Astrocyte (in vitro differentiated cells and primary cell): ENCODE measurements around the gene GADD45GIP1. TPM values are rescaled to one million over a fixed set of nuclear protein-coding genes. Genes with fewer than 3 reads are reported as not detected.
A peak's percentile ranks its signal among the peaks of the same experiment; 100 is the strongest.

Experiments
- DNase-seq: peaks from one replicate; pipeline ENCODE4 v3.0.0-alpha.2; 2010; ENCODE audit warnings: low read depth
- FAIRE-seq: peaks from 2 replicates; lab custom pipeline; 2011; peaks lifted over from hg19 to GRCh38; lab: Jason Lieb, UNC
- H2AFZ ChIP-seq: 2 replicates; pipeline ENCODE4 v1.6.0; 2012; ENCODE audit warnings: low read depth, low read length, inconsistent platforms
- H3K27ac ChIP-seq: 2 replicates; pipeline ENCODE4 v1.5.1; 2011; ENCODE audit warnings: low read depth, low read length, inconsistent platforms
- H3K27me3 ChIP-seq: 2 replicates; pipeline ENCODE4 v1.6.0; 2011; ENCODE audit warnings: low read length, inconsistent platforms; ENCODE audit not compliant: insufficient read depth
- H3K36me3 ChIP-seq: 2 replicates; pipeline ENCODE4 v1.5.1; 2011; ENCODE audit warnings: low read length, inconsistent platforms; ENCODE audit not compliant: insufficient read depth
- H3K4me1 ChIP-seq: 2 replicates; pipeline ENCODE4 v1.5.1; 2011; ENCODE audit warnings: low read length, inconsistent platforms; ENCODE audit not compliant: insufficient read depth
- H3K4me2 ChIP-seq: 2 replicates; pipeline ENCODE4 v1.6.0; 2012; ENCODE audit warnings: low read length, inconsistent platforms
- H3K4me3 ChIP-seq: 2 replicates; pipeline ENCODE4 v1.5.1; 2011; ENCODE audit warnings: low read depth, mild to moderate bottlenecking, low read length, inconsistent platforms; ENCODE audit not compliant: insufficient read depth
- H3K79me2 ChIP-seq: 2 replicates; pipeline ENCODE4 v1.6.0; 2012; ENCODE audit warnings: mild to moderate bottlenecking, low read length, inconsistent platforms; ENCODE audit not compliant: insufficient read depth
- H3K9ac ChIP-seq: 2 replicates; pipeline ENCODE4 v1.6.0; 2012; ENCODE audit warnings: mild to moderate bottlenecking, low read length, inconsistent platforms
- H3K9me3 ChIP-seq: 2 replicates; pipeline ENCODE4 v1.5.1; 2012; ENCODE audit warnings: low read depth, mild to moderate bottlenecking, low read length, inconsistent platforms; ENCODE audit not compliant: insufficient read depth
- H4K20me1 ChIP-seq: 2 replicates; pipeline ENCODE4 v1.6.0; 2012; ENCODE audit warnings: low read length, inconsistent platforms; ENCODE audit not compliant: insufficient read depth
- H3K27ac Mint-ChIP-seq: one replicate; pipeline ENCODE4 v1.8.0; 2021; ENCODE audit warnings: mild to moderate bottlenecking, mixed read lengths; ENCODE audit not compliant: unreplicated experiment
- H3K27me3 Mint-ChIP-seq: one replicate; pipeline ENCODE4 v1.8.0; 2021; ENCODE audit warnings: low read depth, mixed read lengths; ENCODE audit not compliant: unreplicated experiment
- H3K36me3 Mint-ChIP-seq: one replicate; pipeline ENCODE4 v1.8.0; 2021; ENCODE audit warnings: low read depth, mixed read lengths; ENCODE audit not compliant: unreplicated experiment
- H3K4me1 Mint-ChIP-seq: one replicate; pipeline ENCODE4 v1.8.0; 2021; ENCODE audit warnings: low read depth, mixed read lengths; ENCODE audit not compliant: unreplicated experiment
- H3K4me3 Mint-ChIP-seq: one replicate; pipeline ENCODE4 v1.8.0; 2021; ENCODE audit warnings: mild to moderate bottlenecking, moderate library complexity, mixed read lengths; ENCODE audit not compliant: unreplicated experiment
- H3K9me3 Mint-ChIP-seq: one replicate; pipeline ENCODE4 v1.8.0; 2021; ENCODE audit warnings: mild to moderate bottlenecking, mixed read lengths; ENCODE audit not compliant: unreplicated experiment
- CTCF ChIP-seq: IDR thresholded peaks from 2 replicates; pipeline ENCODE4 v1.5.1; 2011; ENCODE audit warnings: low read depth, mild to moderate bottlenecking, inconsistent platforms, low read length, moderate library complexity; ENCODE audit not compliant: insufficient read depth
- EZH2 ChIP-seq: IDR thresholded peaks from 2 replicates; pipeline ENCODE4 v1.6.1; 2012; ENCODE audit warnings: mild to moderate bottlenecking, low read length, inconsistent platforms; ENCODE audit not compliant: insufficient read depth
- total RNA-seq: library from RNA; stranded (reverse); gene quantifications from 2 replicates; pipeline ENCODE4 v1.2.1, GENCODE V29; 2021

GADD45GIP1 gene
- total RNA-seq, 1 donor from 2014 or later: 35.5 TPM

- no peaks in the 10 kb centered on the region for H3K9me3 ChIP-seq
- FAIRE-seq (no peak), DNase-seq (no peak)
- H3K4me1 Mint-ChIP-seq: peaks cover 7% of the 10 kb centered on the region
- no peak overlapping the region for H2AFZ ChIP-seq
- H3K9ac ChIP-seq: no peak overlapping the region
- H3K27me3 Mint-ChIP-seq: no peaks in the 10 kb centered on the region
- peaks cover 30% of the 10 kb centered on the region for H3K36me3 ChIP-seq
- peak overlapping the region; percentile 54 for H3K4me3 Mint-ChIP-seq
- H3K4me2 ChIP-seq: no peak overlapping the region
- H3K27ac Mint-ChIP-seq: no peak overlapping the region
- H3K4me1 ChIP-seq: peaks cover 31% of the 10 kb centered on the region
- peaks cover 53% of the 10 kb centered on the region for H3K79me2 ChIP-seq
- no peak overlapping the region for H3K27ac ChIP-seq
- peaks cover 12% of the 10 kb centered on the region for H3K36me3 Mint-ChIP-seq
- H3K4me3 ChIP-seq: no peak overlapping the region
- no peak for TF ChIP-seq EZH2
- H3K27me3 ChIP-seq: no peaks in the 10 kb centered on the region
- no peaks in the 10 kb centered on the region for H3K9me3 Mint-ChIP-seq
- peaks cover 34% of the 10 kb centered on the region for H4K20me1 ChIP-seq
These were observed 8.2 kb downstream of the GADD45GIP1 start for GRCh38 chr19:12948612-12949362.

- Mint-ChIP-seq H3K27ac (no peak overlapping the region), H3K4me1 (peaks cover 15% of the 10 kb centered on the region), H3K9me3 (no peaks in the 10 kb centered on the region), H3K4me3 (peak overlapping the region; percentile 64), H3K27me3 (no peaks in the 10 kb centered on the region), H3K36me3 (peaks cover 12% of the 10 kb centered on the region)
- H3K36me3 ChIP-seq: peaks cover 37% of the 10 kb centered on the region
- FAIRE-seq: no peak
- H3K4me1 ChIP-seq: peaks cover 28% of the 10 kb centered on the region
- no peak for TF ChIP-seq EZH2
- no peak for TF ChIP-seq CTCF
- H3K27me3 ChIP-seq: no peaks in the 10 kb centered on the region
- DNase-seq: no peak
- H3K9ac ChIP-seq: peak overlapping the region; percentile 10
- peaks cover 42% of the 10 kb centered on the region for H4K20me1 ChIP-seq
- H2AFZ ChIP-seq: no peak overlapping the region
- H3K4me2 ChIP-seq: peak overlapping the region; percentile 34
- H3K4me3 ChIP-seq: no peak overlapping the region
- no peaks in the 10 kb centered on the region for H3K9me3 ChIP-seq
- H3K79me2 ChIP-seq: peaks cover 53% of the 10 kb centered on the region
- peak overlapping the region; percentile 14 for H3K27ac ChIP-seq
These were observed 9.1 kb downstream of the GADD45GIP1 start for GRCh38 chr19:12947702-12948611.

GRCh38 chr19:12946731-12947496, 10.1 kb downstream of the GADD45GIP1 start:
- Histone ChIP-seq H3K9ac (peak overlapping the region; percentile 93), H3K4me3 (peak overlapping the region; percentile 91), H3K4me1 (peaks cover 20% of the 10 kb centered on the region), H3K9me3 (no peaks in the 10 kb centered on the region), H3K27me3 (no peaks in the 10 kb centered on the region), H3K36me3 (peaks cover 41% of the 10 kb centered on the region), H3K79me2 (peaks cover 62% of the 10 kb centered on the region), H3K27ac (peak overlapping the region; percentile 80), H3K4me2 (peak overlapping the region; percentile 94), H2AFZ (no peak overlapping the region), H4K20me1 (peaks cover 48% of the 10 kb centered on the region)
- H3K9me3 Mint-ChIP-seq: no peaks in the 10 kb centered on the region
- H3K4me3 Mint-ChIP-seq: peak overlapping the region; percentile 91
- no peaks in the 10 kb centered on the region for H3K27me3 Mint-ChIP-seq
- H3K36me3 Mint-ChIP-seq: peaks cover 16% of the 10 kb centered on the region
- FAIRE-seq: peak; percentile 29
- DNase-seq: no peak
- peak overlapping the region; percentile 88 for H3K27ac Mint-ChIP-seq
- TF ChIP-seq CTCF (no peak), EZH2 (no peak)
- H3K4me1 Mint-ChIP-seq: peaks cover 22% of the 10 kb centered on the region
